GM12878 (cell line): Measurements from ENCODE around the gene SKP2. TPM values are rescaled to one million over a fixed set of nuclear protein-coding genes. Genes with fewer than 3 reads are reported as not detected.

Source experiments
- ATAC-seq: fragments of 200-7000 bp; cut with Tn5 transposase; 3 replicates; pipeline ENCODE4 v1.9.1; 2020; ENCODE audit warnings: mild to moderate bottlenecking, moderate library complexity
- BruUV-seq: library from RNA; stranded (reverse); fragments of 400-500 nt; replicated peaks from 2 replicates; lab custom pipeline; 2021; lab: Mats Ljungman, UMichigan
- CTCF ChIA-PET: fragments of 300-600 bp; sonication (Branson Sonifier 250); formaldehyde crosslinking; extraction: SDS; loops from one replicate; lab custom pipeline; 2021; ENCODE audit warnings: inconsistent platforms; lab: Yijun Ruan, JAX
- POLR2A ChIA-PET: fragments of 350-600 bp; formaldehyde crosslinking; extraction: SDS; loops from one replicate; lab custom pipeline; 2021; ENCODE audit warnings: inconsistent platforms; lab: Charles Lee
- RAD21 ChIA-PET: fragments of 300-600 bp; sonication (Branson Sonifier 250); formaldehyde crosslinking; loops from one replicate; lab custom pipeline; 2023; ENCODE audit warnings: antibody characterized with exemption; ENCODE audit not compliant: unreplicated experiment; lab: Charles Lee
- SMC1A ChIA-PET: fragments of 300-600 bp; sonication (Branson Sonifier 250); formaldehyde crosslinking; loops from one replicate; lab custom pipeline; 2023; ENCODE audit not compliant: unreplicated experiment, uncharacterized antibody; lab: Charles Lee
- DNase-seq: peaks from one replicate; pipeline ENCODE4 v3.0.0-alpha.2; 2011; ENCODE audit warnings: low read depth, low spot score
- FAIRE-seq: peaks from 3 replicates; lab custom pipeline; 2011; peaks lifted over from hg19 to GRCh38; lab: Jason Lieb, UNC
- H2AFZ ChIP-seq: 2 replicates; pipeline ENCODE4 v1.6.0; 2011; ENCODE audit warnings: low read depth, low read length, control low read depth; ENCODE audit not compliant: control insufficient read depth
- H3K27ac ChIP-seq: 2 replicates; pipeline ENCODE4 v1.5.1; 2011; ENCODE audit warnings: control low read depth; ENCODE audit not compliant: control insufficient read depth, insufficient read depth
- H3K27me3 ChIP-seq, 2 experiments: replicated peaks in 1 of 2; 2 replicates each; pipeline versions ENCODE4 v1.6.0 to v1.6.1; 2011; ENCODE audit warnings: low read length in 1 of 2; ENCODE audit not compliant: control insufficient read depth in 2 of 2, insufficient read depth in 2 of 2
- H3K36me3 ChIP-seq, 2 experiments: 2 replicates each; pipeline ENCODE4 v1.5.1; 2011; ENCODE audit warnings: low read length in 1 of 2; ENCODE audit not compliant: control insufficient read depth in 2 of 2, insufficient read depth in 2 of 2
- H3K4me1 ChIP-seq: 2 replicates; pipeline ENCODE4 v1.6.1; 2011; ENCODE audit warnings: mild to moderate bottlenecking, low read length, moderate library complexity, mixed read lengths; ENCODE audit not compliant: control insufficient read depth, insufficient read depth
- H3K4me2 ChIP-seq: 2 replicates; pipeline ENCODE4 v1.6.0; 2011; ENCODE audit warnings: control low read depth; ENCODE audit not compliant: control insufficient read depth, insufficient read depth
- H3K4me3 ChIP-seq: fragments of 200-600 bp; sonication (generic); 2 replicates; pipeline ENCODE4 v1.5.1; 2016
- H3K79me2 ChIP-seq: 2 replicates; pipeline ENCODE4 v1.6.0; 2011; ENCODE audit warnings: low read length; ENCODE audit not compliant: control insufficient read depth, insufficient read depth
- H3K9ac ChIP-seq: 2 replicates; pipeline ENCODE4 v1.8.0; 2011; ENCODE audit warnings: low read length, control low read depth, mixed read lengths; ENCODE audit not compliant: control insufficient read depth, insufficient read depth
- H3K9me3 ChIP-seq: replicated peaks from 3 replicates; pipeline ENCODE4 v1.5.1; 2011; ENCODE audit warnings: mild to moderate bottlenecking, low read length; ENCODE audit not compliant: control insufficient read depth, insufficient read depth
- H4K20me1 ChIP-seq: 2 replicates; pipeline ENCODE4 v1.6.0; 2011; ENCODE audit not compliant: control insufficient read depth, insufficient read depth
- ASH2L ChIP-seq: fragments of 300-600, 200-600 bp; sonication (generic); IDR thresholded peaks from 2 replicates; pipeline ENCODE4 v1.6.1; 2017; ENCODE audit warnings: low read depth, mild to moderate bottlenecking, borderline replicate concordance
- CBFB ChIP-seq: IDR thresholded peaks from 2 replicates; pipeline ENCODE4 v1.6.1; 2016; ENCODE audit warnings: antibody characterized with exemption, low read depth
- CHD2 ChIP-seq: IDR thresholded peaks from 2 replicates; pipeline ENCODE4 v1.6.1; 2011; ENCODE audit warnings: low read depth, low read length, improper control_type of control experiment, borderline replicate concordance
- GABPA ChIP-seq: IDR thresholded peaks from 2 replicates; pipeline ENCODE4 v1.6.1; 2014; ENCODE audit warnings: antibody characterized with exemption, low read depth, mild to moderate bottlenecking, inconsistent platforms
- IRF4 ChIP-seq: IDR thresholded peaks from 2 replicates; pipeline ENCODE4 v1.6.1; 2011; ENCODE audit warnings: low read depth, low read length
- NFYB ChIP-seq: IDR thresholded peaks from 2 replicates; pipeline ENCODE4 v1.6.1; 2011; ENCODE audit warnings: low read depth, mild to moderate bottlenecking, low read length, improper control_type of control experiment, moderate library complexity; ENCODE audit not compliant: insufficient read depth
- ZBED1 ChIP-seq: IDR thresholded peaks from 2 replicates; pipeline ENCODE4 v1.6.1; 2016; ENCODE audit warnings: borderline replicate concordance
- ZNF217 ChIP-seq: fragments of 450-650 bp; IDR thresholded peaks from 2 replicates; pipeline ENCODE4 v1.6.1; 2017; ENCODE audit warnings: antibody characterized with exemption, mild to moderate bottlenecking
- WGBS: methylation state at CpG from one replicate; pipeline ENCODE4 v1.1.6; 2016; ENCODE audit warnings: low lambda C conversion rate; ENCODE audit not compliant: insufficient replicate concordance, insufficient coverage; ENCODE audit errors: missing lambda C conversion rate; 5-methylcytosine and 5-hydroxymethylcytosine counted together
- in situ Hi-C: fragments of 300-500 bp; cut with MboI; formaldehyde crosslinking; loops from 9 replicates; pipeline ENCODE4 v1.14.3; 2018; ENCODE audit warnings: mixed read lengths
- intact Hi-C: fragments of 100-400 bp; cut with micrococcal nuclease; formaldehyde crosslinking; loops from one replicate; pipeline ENCODE4 v1.14.2; 2022; ENCODE audit not compliant: unreplicated experiment
- polyA plus RNA-seq, 11 experiments: library from polyadenylated mRNA; depleted of rRNA in 4 of 11; unstranded in 6 of 11; stranded (reverse) in 5 of 11; fragments of >200 nt; fragmentation: Nextera tagmentation in 4 of 11; fragmentation: Illumina TruSeq in 1 of 11; extraction: Ambion mirVana in 4 of 11; extraction: Trizol in 1 of 11; gene quantifications; 1 replicate in 1 of 11; 2 replicates in 10 of 11; pipeline versions ENCODE4 v1.2.1 to v1.2.3, GENCODE V29; 2011 to 2016; ENCODE audit warnings: inconsistent platforms in 2 of 11, missing spikeins in 2 of 11, low read depth in 1 of 11
- total RNA-seq, 4 experiments: library from RNA; depleted of rRNA in 3 of 4; stranded (reverse); fragments of >200 nt in 3 of 4; fragmentation: Illumina TruSeq in 1 of 4; extraction: Trizol in 1 of 4; gene quantifications; 2 replicates each; pipeline versions ENCODE4 v1.2.1 to v1.2.3, GENCODE V29; 2013 to 2021

The SKP2 gene
- total and polyA plus RNA-seq, 10 of the 15 experiments (the other 5 are each of a cell fraction or from before 2014, with no cell fraction given) = 13.9 to 50.8 (median 36.9) TPM

GRCh38 chr5:36105819-36106218, 46.1 kb upstream of the SKP2 start:
- DNase-seq (no peak), FAIRE-seq (no peak), ATAC-seq (no peak)
- Histone ChIP-seq H3K4me3 (no peak overlapping the region), H2AFZ (no peak overlapping the region), H3K27ac (no peak overlapping the region), H3K9ac (no peak overlapping the region), H3K4me2 (no peak overlapping the region), H3K79me2 (no peaks in the 10 kb centered on the region), H3K9me3 (no peaks in the 10 kb centered on the region), H3K27me3 (no peaks in the 10 kb centered on the region), H3K36me3 (peaks cover 0 to 2% of the 10 kb centered on the region in 2 experiments; a peak in 3 of 4 replicates), H3K4me1 (no peaks in the 10 kb centered on the region), H4K20me1 (no peaks in the 10 kb centered on the region)
- WGBS = 98% methylated on average over 2 of the region's 2 CpGs
- POLR2A ChIA-PET = no interaction called here
- in situ Hi-C loops = no loop called here
- CTCF ChIA-PET = interaction anchor here (0.7 to 1.9 kb wide), 2 partner anchors 27 to 52 kb away, joined by 3 to 10 read pairs; no protein-coding TSS in a partner anchor
- no TSS peak for BruUV-seq
- TF ChIP-seq IRF4 = no peak
- TF ChIP-seq CHD2 = no peak
- no peak for TF ChIP-seq NFYB
- intact Hi-C loops = no loop called here
- SMC1A ChIA-PET = no interaction called here
- RAD21 ChIA-PET = no interaction called here

- ChIA-PET SMC1A (no interaction called here), POLR2A (no interaction called here), RAD21 (no interaction called here)
- Histone ChIP-seq H3K36me3 (peaks cover 0 to 2% of the 10 kb centered on the region in 2 experiments; a peak in 3 of 4 replicates), H3K4me1 (no peaks in the 10 kb centered on the region), H3K9me3 (no peaks in the 10 kb centered on the region), H3K27ac (no peak overlapping the region), H4K20me1 (no peaks in the 10 kb centered on the region), H3K9ac (no peak overlapping the region)
- no TSS peak for BruUV-seq
- intact Hi-C loops (no loop called here), in situ Hi-C loops (no loop called here)
- 100% methylated on average over 3 of the region's 3 CpGs for WGBS
- no peak for FAIRE-seq
- TF ChIP-seq ASH2L (no peak), CBFB (no peak), GABPA (no peak), ZBED1 (no peak), ZNF217 (no peak)
- TF ChIP-seq, all 136 proteins: peak for 0
- Histone ChIP-seq H3K4me3 (no peak overlapping the region), H3K27me3 (no peaks in the 10 kb centered on the region), H3K4me2 (no peak overlapping the region), H2AFZ (no peak overlapping the region), H3K79me2 (no peaks in the 10 kb centered on the region)
- CTCF ChIA-PET = interaction anchor here (1.2 kb wide), 1 partner anchor 30 kb away, joined by 3 read pairs; no protein-coding TSS in a partner anchor
- ATAC-seq = no peak
- DNase-seq = no peak
Observed at GRCh38 chr5:36108758-36109460, 43.0 kb upstream of the SKP2 start.
